B cell (primary cell): ENCODE measurements around the gene PDGFRA. TPM values are rescaled to one million over a fixed set of nuclear protein-coding genes. Genes with fewer than 3 reads are reported as not detected.

Source experiments
- ATAC-seq: fragments of 200-7000 bp; cut with Tn5 transposase; one replicate; pipeline ENCODE4 v1.10.0; 2021; ENCODE audit warnings: low read depth, mild to moderate bottlenecking, moderate number of reproducible peaks, moderate library complexity
- CTCF ChIA-PET: fragments of 350-600 bp; sonication (Branson Sonifier 250); formaldehyde crosslinking; loops from one replicate; lab custom pipeline; 2021; ENCODE audit warnings: antibody characterized with exemption, inconsistent platforms; lab: Charles Lee
- POLR2A ChIA-PET: fragments of 350-600 bp; sonication (Branson Sonifier 250); formaldehyde crosslinking; loops from one replicate; lab custom pipeline; 2021; ENCODE audit warnings: antibody characterized with exemption; lab: Charles Lee
- DNase-seq: peaks from one replicate; pipeline ENCODE4 v3.0.0; 2013
- H2AFZ ChIP-seq: 2 replicates; pipeline ENCODE4 v1.6.1; 2012; ENCODE audit warnings: mild to moderate bottlenecking, low read depth, low read length; ENCODE audit not compliant: insufficient read depth, poor library complexity, severe bottlenecking
- H3K27ac ChIP-seq, 2 donors: 1 replicate in 1 of 2; 2 replicates in 1 of 2; pipeline ENCODE4 v1.5.1; 2012 to 2013; ENCODE audit warnings: low read length in 2 of 2, mild to moderate bottlenecking in 2 of 2, moderate library complexity in 1 of 2
- H3K27me3 ChIP-seq, 4 experiments: fragments of 200-600 bp in 1 of 4; sonication (generic) in 1 of 4; replicated peaks in 1 of 4; 1 replicate in 2 of 4; 2 replicates in 2 of 4; pipeline versions ENCODE4 v1.6.1 to v1.7.0; 2013 to 2016; ENCODE audit warnings: low read length in 3 of 4, mild to moderate bottlenecking in 2 of 4, mixed read lengths in 1 of 4, moderate library complexity in 1 of 4; ENCODE audit not compliant: insufficient read depth in 4 of 4, control insufficient read depth in 3 of 4; ENCODE audit errors: control extremely low read depth in 1 of 4
- H3K36me3 ChIP-seq, 2 experiments: replicated peaks in 1 of 2; 1 replicate in 1 of 2; 2 replicates in 1 of 2; pipeline versions ENCODE4 v1.6.1 to v1.7.1; 2013; ENCODE audit warnings: low read length in 1 of 2; ENCODE audit not compliant: insufficient read depth in 2 of 2, control insufficient read depth in 1 of 2; ENCODE audit errors: control extremely low read depth in 1 of 2, extremely low read depth in 1 of 2
- H3K4me1 ChIP-seq, 2 donors: fragments of 200-600 bp in 1 of 2; sonication (generic) in 1 of 2; 1 replicate in 1 of 2; 2 replicates in 1 of 2; pipeline versions ENCODE4 v1.5.1 to v1.6.1; 2013 to 2017; ENCODE audit warnings: low read length in 2 of 2; ENCODE audit not compliant: control insufficient read depth in 2 of 2, insufficient read depth in 2 of 2
- H3K4me2 ChIP-seq: replicated peaks from 2 replicates; pipeline ENCODE3; 2012; ENCODE audit warnings: mild to moderate bottlenecking, low read depth, low read length; ENCODE audit not compliant: poor library complexity, severe bottlenecking
- H3K4me3 ChIP-seq, 5 experiments: fragments of 200-600 bp in 1 of 5; sonication (generic) in 1 of 5; 1 replicate in 3 of 5; 2 replicates in 2 of 5; pipeline versions ENCODE4 v1.5.1 to v1.7.0; 2011 to 2016; ENCODE audit warnings: low read length in 4 of 5, mild to moderate bottlenecking in 4 of 5, low read depth in 2 of 5, control low read depth in 1 of 5, moderate library complexity in 1 of 5; ENCODE audit not compliant: insufficient read depth in 1 of 5; ENCODE audit errors: control extremely low read depth in 1 of 5, extremely low read depth in 1 of 5
- H3K79me2 ChIP-seq: fragments of 200-600 bp; sonication (generic); one replicate; pipeline ENCODE4 v1.6.0; 2016; ENCODE audit warnings: low read length; ENCODE audit not compliant: control insufficient read depth, insufficient read depth
- H3K9ac ChIP-seq: fragments of 200-600 bp; sonication (generic); 2 replicates; pipeline ENCODE4 v1.6.1; 2017; ENCODE audit warnings: mild to moderate bottlenecking, low read length, moderate library complexity
- H3K9me3 ChIP-seq, 3 donors: one replicate each; pipeline versions ENCODE4 v1.6.1 to v1.7.1; 2013; ENCODE audit warnings: low read length in 2 of 3; ENCODE audit not compliant: control insufficient read depth in 2 of 3, insufficient read depth in 1 of 3; ENCODE audit errors: control extremely low read depth in 1 of 3
- H4K20me1 ChIP-seq: 2 replicates; pipeline ENCODE4 v1.6.0; 2012; ENCODE audit warnings: mild to moderate bottlenecking, low read length; ENCODE audit not compliant: insufficient read depth, control insufficient read depth, poor library complexity, severe bottlenecking
- H3K27ac Mint-ChIP-seq: one replicate; pipeline ENCODE4 v1.8.0; 2021; ENCODE audit warnings: mixed read lengths
- H3K27me3 Mint-ChIP-seq: one replicate; pipeline ENCODE4 v1.8.0; 2021; ENCODE audit warnings: mixed read lengths
- H3K4me1 Mint-ChIP-seq: one replicate; pipeline ENCODE4 v1.8.0; 2021; ENCODE audit warnings: mixed read lengths
- H3K4me3 Mint-ChIP-seq: one replicate; pipeline ENCODE4 v1.8.0; 2021; ENCODE audit warnings: mixed read lengths
- H3K9me3 Mint-ChIP-seq: one replicate; pipeline ENCODE4 v1.8.0; 2022; ENCODE audit warnings: mixed read lengths; ENCODE audit not compliant: insufficient read depth
- CTCF ChIP-seq: fragments of 200-600 bp; IDR thresholded peaks from one replicate; pipeline ENCODE4 v1.8.0; 2022; ENCODE audit warnings: antibody characterized with exemption, mild to moderate bottlenecking
- EZH2 ChIP-seq: IDR thresholded peaks from 2 replicates; pipeline ENCODE4 v1.6.1; 2012; ENCODE audit warnings: borderline replicate concordance, low read depth, mild to moderate bottlenecking, moderate library complexity, low read length; ENCODE audit not compliant: insufficient read depth, poor library complexity, severe bottlenecking
- WGBS: methylation state at CpG from one replicate; pipeline ENCODE4 v1.1.5; 2013; ENCODE audit warnings: missing lambda C conversion rate; ENCODE audit not compliant: insufficient coverage; 5-methylcytosine and 5-hydroxymethylcytosine counted together
- intact Hi-C: fragments of 100-400 bp; cut with micrococcal nuclease; formaldehyde crosslinking; loops from one replicate; pipeline ENCODE4 v1.10.0; 2022
- polyA minus RNA-seq: library from RNA; depleted of rRNA, polyadenylated mRNA; stranded (reverse); fragments of >200 nt; gene quantifications from 2 replicates; pipeline ENCODE4 v1.2.3, GENCODE V29; 2012
- polyA plus RNA-seq: library from polyadenylated mRNA; depleted of rRNA; stranded (reverse); fragments of >200 nt; gene quantifications from 2 replicates; pipeline ENCODE4 v1.2.3, GENCODE V29; 2012
- total RNA-seq, 2 donors: library from RNA; stranded (reverse); fragments of 120-200 nt in 1 of 2; gene quantifications; 1 replicate in 1 of 2; 2 replicates in 1 of 2; pipeline versions ENCODE4 v1.2.3 to v1.2.4, GENCODE V29; 2013 to 2022

The PDGFRA gene
- total RNA-seq = not detected in 2 replicates
- 2.5 TPM for total RNA-seq (2013)
- polyA plus RNA-seq = not detected in 2 replicates
- polyA minus RNA-seq = not detected in 2 replicates

GRCh38 chr4:54228961-54229501 is at the start of gene PDGFRA:
PDGFRA (plus strand) TSS chr4:54229293; CDS start chr4:54258769, 29,476 bp downstream.
- peak within 1 kb of the TSS; percentile 85 for H3K4me3 Mint-ChIP-seq
- H3K27me3 ChIP-seq = peaks cover 0 to 99% (median 76%) of the 10 kb centered on the region in 4 experiments
- H4K20me1 ChIP-seq = no peaks in the 10 kb centered on the region
- peaks cover 0 to 60% (median 0%) of the 10 kb centered on the region in 3 donors for H3K9me3 ChIP-seq
- intact Hi-C loops = no loop called here
- CTCF ChIA-PET = interaction anchor here (0.7 to 1.4 kb wide), 3 partner anchors 10 to 323 kb away, joined by 3 to 5 read pairs (median 3); no protein-coding TSS in a partner anchor
- TF ChIP-seq CTCF (no peak), EZH2 (peak; percentile 16)
- H3K9ac ChIP-seq = peak within 1 kb of the TSS; percentile 49
- H3K4me1 Mint-ChIP-seq = peaks cover 59% of the 10 kb centered on the region
- POLR2A ChIA-PET = no interaction called here
- peak within 1 kb of the TSS in 2 of 5 experiments; percentile 12 to 57 for H3K4me3 ChIP-seq
- H2AFZ ChIP-seq = no peak within 1 kb of the TSS
- WGBS = 20% methylated on average over 8 of the region's 15 CpGs
- no peak for ATAC-seq
- peak; percentile 12 for DNase-seq
- peak within 1 kb of the TSS; percentile 75 for H3K4me2 ChIP-seq
- H3K36me3 ChIP-seq = no peaks in the 10 kb centered on the region
- H3K27ac Mint-ChIP-seq = peak within 1 kb of the TSS; percentile 17
- H3K9me3 Mint-ChIP-seq = no peaks in the 10 kb centered on the region
- H3K79me2 ChIP-seq = no peaks in the 10 kb centered on the region
- H3K27ac ChIP-seq = no peak within 1 kb of the TSS
- H3K27me3 Mint-ChIP-seq = peaks cover 72% of the 10 kb centered on the region
- peaks cover 70 to 82% of the 10 kb centered on the region in 2 donors for H3K4me1 ChIP-seq

GRCh38 chr4:54184581-54184980 is 44.5 kb upstream of the PDGFRA start:
- Histone ChIP-seq H3K27me3 (no peaks in the 10 kb centered on the region), H4K20me1 (no peaks in the 10 kb centered on the region), H3K9me3 (no peaks in the 10 kb centered on the region), H3K36me3 (no peaks in the 10 kb centered on the region), H3K79me2 (no peaks in the 10 kb centered on the region), H3K27ac (no peak overlapping the region), H2AFZ (no peak overlapping the region), H3K9ac (no peak overlapping the region), H3K4me1 (no peaks in the 10 kb centered on the region), H3K4me2 (no peak overlapping the region), H3K4me3 (no peak overlapping the region)
- no peaks in the 10 kb centered on the region for H3K9me3 Mint-ChIP-seq
- peaks cover 3% of the 10 kb centered on the region for H3K27me3 Mint-ChIP-seq
- no peak for ATAC-seq
- WGBS = no CpG with 5 or more reads among the region's 3 CpGs
- H3K4me3 Mint-ChIP-seq = no peak overlapping the region
- ChIA-PET POLR2A (no interaction called here), CTCF (no interaction called here)
- intact Hi-C loops = no loop called here
- no peak overlapping the region for H3K27ac Mint-ChIP-seq
- no peak for DNase-seq
- TF ChIP-seq CTCF (no peak), EZH2 (no peak)
- peaks cover 4% of the 10 kb centered on the region for H3K4me1 Mint-ChIP-seq
